Urinary bladder (tissue), 4 donors: ENCODE data around the gene TTC17. TPM values are rescaled to one million over a fixed set of nuclear protein-coding genes. Genes with fewer than 3 reads are reported as not detected.
"Not testable (repeated sequence)": the region's sequence is repeated elsewhere in the genome, so short reads cannot be mapped to it uniquely, and the experiment has no call there.

ENCODE experiments used
- DNase-seq: peaks from one replicate; pipeline ENCODE4 v3.0.0-alpha.2; 2015; ENCODE audit errors: extremely low spot score
- H3K27ac ChIP-seq: one replicate; pipeline ENCODE4 v1.5.1; 2013; ENCODE audit warnings: low read depth, mild to moderate bottlenecking, moderate library complexity
- H3K36me3 ChIP-seq: one replicate; pipeline ENCODE4 v1.6.1; 2013; ENCODE audit warnings: mild to moderate bottlenecking, moderate library complexity; ENCODE audit not compliant: insufficient read depth
- H3K4me1 ChIP-seq: one replicate; pipeline ENCODE4 v1.6.1; 2013; ENCODE audit warnings: mild to moderate bottlenecking, moderate library complexity; ENCODE audit not compliant: insufficient read depth
- H3K4me3 ChIP-seq: one replicate; pipeline ENCODE4 v1.5.1; 2013; ENCODE audit warnings: low read depth, low read length
- WGBS: extraction: QIAGEN DNeasy Blood & Tissue Kit; methylation state at CpG from one replicate; pipeline ENCODE4 v1.1.7; 2013; 5-methylcytosine and 5-hydroxymethylcytosine counted together
- polyA plus RNA-seq: library from polyadenylated mRNA; stranded (reverse); fragments of 200-250 nt; gene quantifications from one replicate; pipeline ENCODE4 v1.2.3, GENCODE V29; 2013
- total RNA-seq: library from RNA; depleted of rRNA; stranded (reverse); fragments of >200 nt; gene quantifications from one replicate; pipeline ENCODE4 v1.2.3, GENCODE V29; 2014
- donor health status: healthy with polysubstance abuse.
- donor health status: healthy.

TTC17 gene, protein sequence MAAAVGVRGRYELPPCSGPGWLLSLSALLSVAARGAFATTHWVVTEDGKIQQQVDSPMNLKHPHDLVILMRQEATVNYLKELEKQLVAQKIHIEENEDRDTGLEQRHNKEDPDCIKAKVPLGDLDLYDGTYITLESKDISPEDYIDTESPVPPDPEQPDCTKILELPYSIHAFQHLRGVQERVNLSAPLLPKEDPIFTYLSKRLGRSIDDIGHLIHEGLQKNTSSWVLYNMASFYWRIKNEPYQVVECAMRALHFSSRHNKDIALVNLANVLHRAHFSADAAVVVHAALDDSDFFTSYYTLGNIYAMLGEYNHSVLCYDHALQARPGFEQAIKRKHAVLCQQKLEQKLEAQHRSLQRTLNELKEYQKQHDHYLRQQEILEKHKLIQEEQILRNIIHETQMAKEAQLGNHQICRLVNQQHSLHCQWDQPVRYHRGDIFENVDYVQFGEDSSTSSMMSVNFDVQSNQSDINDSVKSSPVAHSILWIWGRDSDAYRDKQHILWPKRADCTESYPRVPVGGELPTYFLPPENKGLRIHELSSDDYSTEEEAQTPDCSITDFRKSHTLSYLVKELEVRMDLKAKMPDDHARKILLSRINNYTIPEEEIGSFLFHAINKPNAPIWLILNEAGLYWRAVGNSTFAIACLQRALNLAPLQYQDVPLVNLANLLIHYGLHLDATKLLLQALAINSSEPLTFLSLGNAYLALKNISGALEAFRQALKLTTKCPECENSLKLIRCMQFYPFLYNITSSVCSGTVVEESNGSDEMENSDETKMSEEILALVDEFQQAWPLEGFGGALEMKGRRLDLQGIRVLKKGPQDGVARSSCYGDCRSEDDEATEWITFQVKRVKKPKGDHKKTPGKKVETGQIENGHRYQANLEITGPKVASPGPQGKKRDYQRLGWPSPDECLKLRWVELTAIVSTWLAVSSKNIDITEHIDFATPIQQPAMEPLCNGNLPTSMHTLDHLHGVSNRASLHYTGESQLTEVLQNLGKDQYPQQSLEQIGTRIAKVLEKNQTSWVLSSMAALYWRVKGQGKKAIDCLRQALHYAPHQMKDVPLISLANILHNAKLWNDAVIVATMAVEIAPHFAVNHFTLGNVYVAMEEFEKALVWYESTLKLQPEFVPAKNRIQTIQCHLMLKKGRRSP
- 222 TPM for total RNA-seq
- 33.7 TPM for polyA plus RNA-seq

DNA sequence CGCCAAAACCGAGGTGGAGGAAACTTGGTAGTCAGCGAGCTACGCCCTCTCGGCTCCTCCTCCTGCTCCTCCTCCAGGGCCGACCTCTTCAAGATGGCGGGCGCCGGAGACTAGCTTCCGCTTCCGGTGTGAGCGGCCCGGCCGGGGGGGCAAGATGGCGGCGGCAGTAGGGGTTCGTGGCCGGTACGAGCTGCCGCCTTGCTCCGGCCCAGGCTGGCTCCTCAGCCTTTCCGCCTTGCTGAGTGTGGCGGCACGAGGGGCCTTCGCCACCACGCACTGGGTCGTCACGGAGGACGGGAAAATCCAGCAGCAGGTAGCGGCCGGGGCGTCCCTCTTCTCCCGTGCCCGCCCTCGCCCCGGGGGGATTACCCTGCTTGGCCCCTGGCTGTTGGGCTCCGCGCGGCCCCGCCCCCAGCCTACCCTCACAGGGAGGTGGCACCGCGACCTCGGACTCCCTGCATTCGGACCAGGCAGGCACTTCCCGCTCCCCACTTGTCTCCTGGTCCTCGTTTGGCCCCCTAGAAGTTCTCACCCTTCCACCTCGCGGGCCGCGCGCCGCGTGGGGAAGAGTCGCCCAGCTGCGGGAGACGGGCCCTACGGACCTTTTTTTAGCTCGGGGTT is at the start of gene TTC17:
Gene TTC17, plus strand, starts transcription at position 120 of the 621 bp plus-strand sequence. Its CDS starts 35 bp downstream, at position 155.
- DNase-seq: peak; percentile 80
- H3K36me3 ChIP-seq: no peaks in the 10 kb centered on the region
- peak within 1 kb of the TSS; percentile 84 for H3K27ac ChIP-seq
- under 1% methylated on average over 58 of the region's 58 CpGs for WGBS
- no peaks in the 10 kb centered on the region for H3K4me1 ChIP-seq
- peak within 1 kb of the TSS; percentile 93 for H3K4me3 ChIP-seq

DNA sequence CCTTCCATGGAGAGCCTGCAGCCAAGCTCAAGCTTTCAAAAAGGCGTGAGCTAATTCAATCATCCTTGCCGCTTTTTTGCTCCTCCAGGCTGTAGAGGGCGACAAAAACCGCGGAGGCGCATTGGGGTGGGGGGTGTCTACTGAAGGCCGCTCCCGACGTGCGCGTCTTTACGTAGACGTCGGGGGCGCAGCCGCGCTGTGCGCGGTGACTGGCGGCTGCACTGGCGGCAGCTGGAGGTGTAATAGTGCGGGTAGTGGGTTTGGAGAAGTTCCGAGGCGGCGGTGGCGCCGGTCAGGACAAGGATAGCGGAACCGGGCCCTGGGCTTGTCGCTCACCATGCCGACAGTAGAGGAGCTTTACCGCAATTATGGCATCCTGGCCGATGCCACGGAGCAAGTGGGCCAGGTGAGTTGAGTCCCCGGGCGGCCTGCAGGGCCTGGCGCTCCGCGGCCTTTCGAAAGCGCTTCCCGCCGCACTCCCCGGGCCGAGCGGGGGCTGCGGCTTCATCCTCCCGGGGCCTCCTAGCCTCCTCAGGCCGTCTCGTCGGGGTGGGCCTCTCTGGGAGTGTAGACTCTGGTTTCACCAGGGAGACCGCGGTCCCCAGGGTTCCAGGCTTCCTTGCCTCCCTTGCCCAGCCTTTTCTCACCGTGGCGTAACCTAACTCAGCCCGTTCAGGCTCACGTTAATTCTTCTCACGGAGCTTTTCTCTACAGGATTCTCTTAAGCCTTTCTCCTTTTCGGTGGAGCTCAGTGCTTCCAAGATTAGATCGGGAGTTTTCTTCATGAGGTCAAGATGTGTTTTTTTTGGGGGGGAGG is 46.7 kb upstream of the TTC17 start, which contains the start of gene API5:
Gene API5, plus strand, starts transcription at position 206 of the 817 bp plus-strand sequence. Its CDS starts 132 bp downstream, at position 338.
- H3K4me3 ChIP-seq: peak within 1 kb of the TSS; percentile 95
- H3K4me1 ChIP-seq: peaks cover 3% of the 10 kb centered on the region
- WGBS: under 1% methylated on average over 60 of the region's 60 CpGs
- peak; percentile 94 for DNase-seq
- peak within 1 kb of the TSS; percentile 85 for H3K27ac ChIP-seq
- H3K36me3 ChIP-seq: peaks cover 2% of the 10 kb centered on the region

DNA sequence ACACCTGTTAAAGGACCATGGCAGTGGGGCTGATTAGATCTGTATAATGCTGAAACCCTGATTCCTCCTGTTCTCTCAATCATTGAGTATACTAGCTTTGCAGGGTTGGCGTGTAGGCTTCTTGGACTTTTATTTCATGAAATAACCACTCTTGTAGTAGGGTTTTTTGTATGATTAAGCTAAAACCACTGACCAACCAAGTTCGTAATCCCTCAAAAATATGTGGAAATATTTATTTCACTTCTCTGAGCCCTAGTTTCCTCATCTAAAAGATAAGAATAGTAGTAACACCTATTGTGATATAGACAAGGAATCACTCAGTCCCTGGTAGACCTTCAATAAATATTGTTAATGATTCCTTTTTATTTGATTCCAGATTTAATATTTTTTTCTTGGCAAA is 42.8 kb upstream of the TTC17 start:
- H3K27ac ChIP-seq: no peak overlapping the region
- DNase-seq: no peak
- H3K4me1 ChIP-seq: peaks cover 3% of the 10 kb centered on the region
- H3K36me3 ChIP-seq: peaks cover 2% of the 10 kb centered on the region
- H3K4me3 ChIP-seq: no peak overlapping the region
- 82% methylated on average over 2 of the region's 2 CpGs for WGBS

DNA sequence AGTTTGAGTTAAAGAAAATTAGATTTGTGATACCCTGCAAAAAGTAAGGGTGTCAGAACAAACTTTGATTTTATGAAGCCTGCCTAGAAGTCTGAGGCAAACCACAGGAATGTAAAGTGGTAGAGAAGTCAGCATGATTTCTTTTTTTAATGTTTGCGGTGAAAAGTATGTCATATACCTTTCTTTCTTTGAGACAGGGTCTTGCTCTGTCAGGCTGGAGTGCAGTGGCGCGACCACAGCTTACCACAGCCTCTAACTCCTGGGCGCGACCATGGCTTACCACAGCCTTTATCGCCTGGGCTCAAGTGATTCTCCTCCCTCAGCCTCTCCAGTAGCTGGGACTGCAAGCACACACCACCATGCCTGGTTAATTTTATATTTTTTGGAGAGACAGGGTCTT is 42.3 kb upstream of the TTC17 start:
- peaks cover 2% of the 10 kb centered on the region for H3K36me3 ChIP-seq
- 93% methylated on average over 6 of the region's 6 CpGs for WGBS
- no peak for DNase-seq
- no peak overlapping the region for H3K27ac ChIP-seq
- H3K4me3 ChIP-seq: no peak overlapping the region
- peaks cover 3% of the 10 kb centered on the region for H3K4me1 ChIP-seq

DNA sequence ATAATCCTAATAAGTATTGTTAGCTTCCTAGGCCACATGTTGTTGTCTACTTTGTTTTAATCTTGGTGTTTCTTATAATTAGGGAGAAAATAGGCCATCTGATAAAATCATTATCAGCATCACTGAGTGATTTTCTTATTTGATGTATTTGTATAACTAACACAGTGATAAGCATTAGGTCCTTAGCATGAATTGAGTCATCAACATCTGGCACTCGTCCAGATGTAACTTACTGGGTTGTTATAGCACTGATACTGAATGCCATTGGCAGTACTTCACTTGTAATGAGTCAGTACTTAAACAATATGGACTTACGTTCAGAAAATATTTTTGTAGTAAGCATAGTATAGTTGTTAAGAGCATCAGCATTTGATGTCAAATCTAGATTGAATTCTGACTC is 30.7 kb upstream of the TTC17 start:
- no peak overlapping the region for H3K4me3 ChIP-seq
- no peak overlapping the region for H3K27ac ChIP-seq
- H3K4me1 ChIP-seq: no peaks in the 10 kb centered on the region
- no peak for DNase-seq
- peaks cover 11% of the 10 kb centered on the region for H3K36me3 ChIP-seq
- 52% methylated on average over 2 of the region's 2 CpGs for WGBS

DNA sequence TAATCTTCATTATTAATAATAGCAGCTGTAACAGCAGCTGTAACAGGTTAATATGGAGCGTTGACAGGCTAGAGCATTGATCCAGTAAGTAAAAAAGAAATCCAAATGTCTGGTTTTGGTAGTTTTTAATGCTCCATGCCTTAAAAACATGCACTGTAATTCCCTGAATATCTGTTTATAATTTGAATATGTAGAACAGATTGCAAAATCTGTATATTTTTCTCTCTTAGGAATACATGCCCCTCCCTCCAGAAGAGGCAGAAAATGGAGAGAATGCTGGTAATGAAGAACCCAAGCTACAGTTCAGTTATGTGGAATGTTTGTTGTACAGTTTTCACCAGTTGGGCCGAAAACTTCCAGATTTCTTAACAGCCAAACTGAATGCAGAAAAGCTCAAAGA is 30.2 kb upstream of the TTC17 start:
- H3K4me1 ChIP-seq: no peaks in the 10 kb centered on the region
- no peak overlapping the region for H3K27ac ChIP-seq
- WGBS: 97% methylated on average over 2 of the region's 2 CpGs
- H3K4me3 ChIP-seq: no peak overlapping the region
- no peak for DNase-seq
- H3K36me3 ChIP-seq: peaks cover 11% of the 10 kb centered on the region

DNA sequence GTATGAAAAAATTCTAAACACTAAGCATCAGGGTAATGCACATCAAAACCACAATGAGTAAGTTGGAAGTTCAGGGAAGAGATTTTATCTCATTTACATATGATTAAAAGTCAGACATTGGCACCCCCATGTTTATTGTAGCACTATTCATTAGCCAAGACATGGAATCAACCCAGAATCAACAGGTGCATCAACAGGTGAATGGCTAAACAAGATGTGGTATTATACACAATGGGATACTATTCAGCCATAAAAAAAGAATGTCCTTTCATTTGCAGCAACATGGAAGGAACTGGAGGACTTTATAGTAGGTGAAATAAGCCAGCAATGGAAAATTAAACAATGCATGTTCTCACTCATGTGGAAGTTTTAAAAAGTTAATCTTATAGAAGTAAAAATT is 17.6 kb upstream of the TTC17 start:
- Histone ChIP-seq H3K4me1 (no peaks in the 10 kb centered on the region), H3K4me3 (no peak overlapping the region), H3K36me3 (no peaks in the 10 kb centered on the region), H3K27ac (no peak overlapping the region)
- DNase-seq: no peak

DNA sequence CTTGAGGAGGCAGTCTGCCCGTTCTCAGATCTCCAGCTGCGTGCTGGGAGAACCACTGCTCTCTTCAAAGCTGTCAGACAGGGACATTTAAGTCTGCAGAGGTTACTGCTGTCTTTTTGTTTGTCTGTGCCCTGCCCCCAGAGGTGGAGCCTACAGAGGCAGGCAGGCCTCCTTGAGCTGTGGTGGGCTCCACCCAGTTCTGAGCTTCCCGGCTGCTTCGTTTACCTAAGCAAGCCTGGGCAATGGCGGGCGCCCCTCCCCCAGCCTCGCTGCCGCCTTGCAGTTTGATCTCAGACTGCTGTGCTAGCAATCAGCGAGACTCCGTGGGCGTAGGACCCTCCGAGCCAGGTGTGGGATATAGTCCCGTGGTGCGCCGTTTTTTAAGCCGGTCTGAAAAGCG is 7.3 kb upstream of the TTC17 start:
- not testable (repeated sequence) for H3K4me1 ChIP-seq, H3K4me3 ChIP-seq, H3K27ac ChIP-seq, DNase-seq, H3K36me3 ChIP-seq
- WGBS: 14% methylated on average over 6 of the region's 17 CpGs

DNA sequence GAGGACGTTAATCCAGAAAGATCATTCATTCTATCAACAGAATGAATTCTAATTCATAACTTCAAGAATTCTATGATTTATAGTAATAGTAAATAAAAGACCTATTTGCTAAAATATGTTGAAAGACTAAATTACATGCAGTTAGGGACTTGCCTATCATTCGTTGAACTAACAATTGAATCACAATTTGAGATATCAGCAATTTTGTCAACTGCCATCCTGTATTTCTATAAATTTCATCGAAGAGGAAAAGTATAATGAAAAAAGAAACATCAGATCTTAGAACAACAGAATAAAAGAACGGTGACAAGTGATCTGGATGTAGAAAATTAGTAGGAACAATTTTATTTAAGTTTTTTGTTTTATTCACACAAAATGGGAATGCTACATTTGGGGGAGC is 4.4 kb upstream of the TTC17 start:
- no peaks in the 10 kb centered on the region for H3K36me3 ChIP-seq
- H3K4me1 ChIP-seq: no peaks in the 10 kb centered on the region
- no peak overlapping the region for H3K4me3 ChIP-seq
- 86% methylated on average over 4 of the region's 4 CpGs for WGBS
- DNase-seq: no peak
- H3K27ac ChIP-seq: no peak overlapping the region

DNA sequence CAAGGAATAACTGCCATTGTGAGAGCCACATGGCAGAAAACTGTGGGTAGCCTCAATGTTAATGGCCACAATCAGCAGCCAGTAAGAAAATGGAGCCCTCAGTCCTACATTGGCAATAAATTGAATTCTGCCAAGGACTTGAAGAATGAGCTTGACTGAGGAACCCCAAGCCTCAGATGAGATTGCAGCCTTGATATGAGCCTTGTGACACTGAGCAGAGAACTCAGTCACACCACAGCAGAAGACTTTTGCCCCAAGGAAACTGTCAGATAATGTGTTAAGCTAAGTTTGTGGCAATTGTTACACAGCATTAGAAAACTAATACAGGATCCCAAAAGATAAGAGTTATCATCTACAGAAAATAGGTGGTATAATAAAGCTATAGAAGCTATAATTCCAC is 2.4 kb upstream of the TTC17 start:
- Histone ChIP-seq H3K4me1 (no peaks in the 10 kb centered on the region), H3K36me3 (no peaks in the 10 kb centered on the region), H3K27ac (no peak overlapping the region), H3K4me3 (no peak overlapping the region)
- DNase-seq: no peak

DNA sequence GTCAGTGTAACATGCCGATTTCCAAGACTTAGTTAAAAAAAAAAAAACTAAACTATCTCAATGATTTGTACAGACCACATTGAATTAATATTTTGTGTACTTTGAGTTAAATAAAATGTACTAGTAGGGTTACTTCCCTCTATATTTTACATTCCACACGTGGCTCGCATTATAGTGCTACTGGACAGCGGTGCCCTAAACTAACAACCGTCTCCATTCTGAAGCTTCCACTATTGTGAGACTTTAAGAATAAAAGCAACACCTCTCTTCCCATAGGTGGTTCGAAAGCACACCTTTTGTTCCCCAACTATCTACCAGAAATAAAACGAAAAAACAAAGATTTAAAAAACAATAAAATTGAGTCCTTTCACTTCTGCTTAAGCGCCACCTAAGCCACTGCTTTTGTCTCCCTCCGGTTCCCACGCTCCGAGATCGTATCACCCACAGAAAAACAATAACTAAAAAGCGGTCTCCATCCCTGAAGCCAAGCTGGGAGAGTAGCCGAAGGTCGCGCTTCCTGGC is 380 bp upstream of the TTC17 start:
- DNase-seq: no peak
- Histone ChIP-seq H3K27ac (no peak overlapping the region), H3K36me3 (no peaks in the 10 kb centered on the region), H3K4me3 (peak overlapping the region; percentile 93), H3K4me1 (no peaks in the 10 kb centered on the region)
- WGBS: 4% methylated on average over 16 of the region's 16 CpGs

DNA sequence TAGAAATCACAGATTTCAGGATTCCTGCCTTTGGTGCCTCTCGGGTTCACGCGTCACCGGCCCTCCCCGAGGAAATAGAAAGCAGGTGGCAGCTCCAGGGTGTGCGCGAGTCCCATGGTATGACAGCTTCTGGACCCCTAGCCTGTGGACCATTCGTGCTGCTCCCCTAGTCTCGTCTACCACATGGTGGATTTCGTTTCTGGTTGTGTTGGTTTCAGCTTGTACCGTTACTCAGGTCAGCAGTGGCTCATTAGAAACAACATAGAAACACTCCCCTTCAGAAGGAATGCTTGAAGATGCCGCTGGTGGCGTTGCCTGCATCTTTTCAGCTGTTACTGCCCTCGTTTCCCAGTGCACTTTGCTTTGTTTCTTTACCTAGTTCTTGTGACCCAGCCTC is 700 bp downstream of the TTC17 start:
- no peak for DNase-seq
- WGBS: under 1% methylated on average over 14 of the region's 14 CpGs
- Histone ChIP-seq H3K4me1 (no peaks in the 10 kb centered on the region), H3K4me3 (peak overlapping the region; percentile 93), H3K27ac (peak overlapping the region; percentile 84), H3K36me3 (no peaks in the 10 kb centered on the region)
